Loucy (cell line): ENCODE results near the gene CXCL14.

Experiments
- H2AFZ ChIP-seq: fragments of 200-600 bp; sonication (generic); 2 replicates; pipeline ENCODE4 v1.6.0; 2016; ENCODE audit warnings: antibody characterized with exemption, mild to moderate bottlenecking, low read length, moderate library complexity
- H3F3A ChIP-seq: fragments of 200-600 bp; 2 replicates; pipeline ENCODE4 v1.6.0; 2016; ENCODE audit warnings: antibody characterized with exemption, low read depth, mild to moderate bottlenecking
- H3K27me3 ChIP-seq: fragments of 200-600 bp; sonication (generic); 2 replicates; pipeline ENCODE4 v1.6.1; 2014; ENCODE audit warnings: low read length, mild to moderate bottlenecking; ENCODE audit not compliant: insufficient read depth, poor library complexity, severe bottlenecking
- H3K36me3 ChIP-seq: fragments of 200-600 bp; sonication (generic); 2 replicates; pipeline ENCODE4 v1.6.1; 2016; ENCODE audit warnings: low read length; ENCODE audit not compliant: insufficient read depth
- H3K4me1 ChIP-seq: fragments of 200-600 bp; sonication (generic); 2 replicates; pipeline ENCODE4 v1.5.1; 2014; ENCODE audit warnings: low read length, mild to moderate bottlenecking; ENCODE audit not compliant: insufficient read depth, poor library complexity, severe bottlenecking
- H3K4me2 ChIP-seq: fragments of 200-600 bp; sonication (generic); 2 replicates; pipeline ENCODE4 v1.6.0; 2014; ENCODE audit warnings: antibody characterized with exemption, low read length, low read depth, mild to moderate bottlenecking; ENCODE audit not compliant: poor library complexity, severe bottlenecking
- H3K4me3 ChIP-seq: fragments of 200-600 bp; sonication (generic); 2 replicates; pipeline ENCODE4 v1.5.1; 2014; ENCODE audit warnings: low read length, mild to moderate bottlenecking, mixed read lengths; ENCODE audit not compliant: poor library complexity, severe bottlenecking
- H3K79me2 ChIP-seq: fragments of 200-600 bp; sonication (generic); 2 replicates; pipeline ENCODE4 v1.6.1; 2014; ENCODE audit warnings: low read length; ENCODE audit not compliant: insufficient read depth
- H3K9ac ChIP-seq: fragments of 200-600 bp; sonication (generic); 2 replicates; pipeline ENCODE4 v1.6.0; 2014; ENCODE audit warnings: mild to moderate bottlenecking, low read depth, low read length, moderate library complexity; ENCODE audit not compliant: poor library complexity, severe bottlenecking
- H3K9me2 ChIP-seq: fragments of 200-600 bp; sonication (generic); replicated peaks from 2 replicates; pipeline ENCODE4 v1.6.1; 2016; ENCODE audit warnings: low read depth, low read length, mixed read lengths
- H3K9me3 ChIP-seq: fragments of 200-600 bp; sonication (generic); 2 replicates; pipeline ENCODE4 v1.6.1; 2014; ENCODE audit warnings: mild to moderate bottlenecking, antibody characterized with exemption, low read length, low read depth; ENCODE audit not compliant: insufficient read depth
- H4K20me1 ChIP-seq: fragments of 200-600 bp; sonication (generic); 2 replicates; pipeline ENCODE4 v1.6.0; 2014; ENCODE audit warnings: antibody characterized with exemption, low read length, mild to moderate bottlenecking; ENCODE audit not compliant: insufficient read depth, poor library complexity, severe bottlenecking
- EZH2phosphoT487 ChIP-seq: fragments of 200-600 bp; IDR thresholded peaks from 2 replicates; pipeline ENCODE4 v1.6.1; 2018; ENCODE audit warnings: antibody characterized with exemption, mild to moderate bottlenecking, moderate library complexity, borderline replicate concordance
- TF ChIP-seq, protein P1 (sequence below): fragments of 200-600 bp; sonication (generic); conservative IDR thresholded peaks from 2 replicates; pipeline ENCODE4 v1.5.1; 2014; ENCODE audit warnings: mild to moderate bottlenecking, antibody characterized with exemption, low read length

CXCL14 gene

DNA sequence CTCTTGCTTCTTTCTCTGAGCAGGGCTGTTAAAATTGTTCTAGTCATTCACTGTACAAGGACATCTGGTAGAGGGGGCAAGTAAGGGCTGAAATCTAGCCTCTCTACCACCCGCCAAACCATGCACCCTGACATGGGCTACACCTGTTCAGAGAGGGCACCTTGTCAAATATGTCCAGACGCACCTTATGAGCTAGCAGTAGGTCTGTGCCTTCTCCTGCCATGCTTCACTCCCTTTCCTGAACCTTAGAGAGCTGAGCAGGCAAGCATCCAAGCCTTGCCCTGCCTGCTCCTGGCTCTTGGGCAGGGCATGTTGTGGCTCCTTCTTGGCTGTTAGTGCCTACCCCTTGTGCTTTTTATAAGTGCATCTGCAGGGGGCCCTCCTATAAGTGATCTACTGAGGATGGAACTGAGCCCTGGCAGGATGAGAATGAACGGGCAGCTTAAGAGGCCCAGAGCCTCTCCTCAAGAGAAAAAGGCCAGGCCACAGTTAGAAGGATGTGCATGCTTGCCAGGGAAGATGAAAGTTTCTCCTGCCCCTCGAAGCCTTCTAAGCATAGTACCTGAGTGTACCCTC is 39.3 kb downstream of the CXCL14 start:
- Histone ChIP-seq H3K4me2 (no peak overlapping the region), H4K20me1 (no peaks in the 10 kb centered on the region), H3K4me3 (no peak overlapping the region), H3F3A (no peaks in the 10 kb centered on the region), H3K79me2 (no peaks in the 10 kb centered on the region), H3K9ac (no peak overlapping the region), H3K36me3 (no peaks in the 10 kb centered on the region), H3K27me3 (no peaks in the 10 kb centered on the region), H2AFZ (no peak overlapping the region), H3K9me3 (no peaks in the 10 kb centered on the region), H3K4me1 (no peaks in the 10 kb centered on the region), H3K9me2 (no peaks in the 10 kb centered on the region)
- no peak for TF ChIP-seq EZH2phosphoT487

DNA sequence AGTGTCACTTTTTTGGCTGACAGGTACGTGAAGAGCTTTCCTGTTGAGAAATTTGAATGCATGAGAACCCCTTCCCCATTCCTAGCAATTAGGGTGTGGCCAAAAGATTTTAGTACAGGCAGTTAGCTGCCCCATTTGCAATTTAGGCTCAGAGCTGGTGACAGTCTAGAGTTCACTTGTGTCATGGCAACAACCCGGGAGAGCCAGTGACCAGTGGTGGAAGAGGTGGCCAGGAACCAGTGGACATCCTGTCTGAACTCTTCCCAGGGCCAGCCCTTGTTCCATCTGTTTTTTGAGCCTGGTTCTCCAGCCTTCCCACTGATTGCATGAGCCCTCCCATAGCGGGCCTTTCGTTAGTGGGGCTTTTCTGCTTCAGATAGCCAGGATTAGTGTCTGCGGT is 40.5 kb downstream of the CXCL14 start:
- TF ChIP-seq EZH2phosphoT487 = no peak
- TF ChIP-seq, protein P1, sequence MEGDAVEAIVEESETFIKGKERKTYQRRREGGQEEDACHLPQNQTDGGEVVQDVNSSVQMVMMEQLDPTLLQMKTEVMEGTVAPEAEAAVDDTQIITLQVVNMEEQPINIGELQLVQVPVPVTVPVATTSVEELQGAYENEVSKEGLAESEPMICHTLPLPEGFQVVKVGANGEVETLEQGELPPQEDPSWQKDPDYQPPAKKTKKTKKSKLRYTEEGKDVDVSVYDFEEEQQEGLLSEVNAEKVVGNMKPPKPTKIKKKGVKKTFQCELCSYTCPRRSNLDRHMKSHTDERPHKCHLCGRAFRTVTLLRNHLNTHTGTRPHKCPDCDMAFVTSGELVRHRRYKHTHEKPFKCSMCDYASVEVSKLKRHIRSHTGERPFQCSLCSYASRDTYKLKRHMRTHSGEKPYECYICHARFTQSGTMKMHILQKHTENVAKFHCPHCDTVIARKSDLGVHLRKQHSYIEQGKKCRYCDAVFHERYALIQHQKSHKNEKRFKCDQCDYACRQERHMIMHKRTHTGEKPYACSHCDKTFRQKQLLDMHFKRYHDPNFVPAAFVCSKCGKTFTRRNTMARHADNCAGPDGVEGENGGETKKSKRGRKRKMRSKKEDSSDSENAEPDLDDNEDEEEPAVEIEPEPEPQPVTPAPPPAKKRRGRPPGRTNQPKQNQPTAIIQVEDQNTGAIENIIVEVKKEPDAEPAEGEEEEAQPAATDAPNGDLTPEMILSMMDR = no peak
- H3K79me2 ChIP-seq = no peaks in the 10 kb centered on the region
- no peak overlapping the region for H2AFZ ChIP-seq
- H4K20me1 ChIP-seq = no peaks in the 10 kb centered on the region
- H3F3A ChIP-seq = no peaks in the 10 kb centered on the region
- H3K9me2 ChIP-seq = no peaks in the 10 kb centered on the region
- H3K4me3 ChIP-seq = no peak overlapping the region
- H3K9ac ChIP-seq = no peak overlapping the region
- H3K9me3 ChIP-seq = no peaks in the 10 kb centered on the region
- no peaks in the 10 kb centered on the region for H3K36me3 ChIP-seq
- H3K4me1 ChIP-seq = no peaks in the 10 kb centered on the region
- H3K4me2 ChIP-seq = no peak overlapping the region
- no peaks in the 10 kb centered on the region for H3K27me3 ChIP-seq

DNA sequence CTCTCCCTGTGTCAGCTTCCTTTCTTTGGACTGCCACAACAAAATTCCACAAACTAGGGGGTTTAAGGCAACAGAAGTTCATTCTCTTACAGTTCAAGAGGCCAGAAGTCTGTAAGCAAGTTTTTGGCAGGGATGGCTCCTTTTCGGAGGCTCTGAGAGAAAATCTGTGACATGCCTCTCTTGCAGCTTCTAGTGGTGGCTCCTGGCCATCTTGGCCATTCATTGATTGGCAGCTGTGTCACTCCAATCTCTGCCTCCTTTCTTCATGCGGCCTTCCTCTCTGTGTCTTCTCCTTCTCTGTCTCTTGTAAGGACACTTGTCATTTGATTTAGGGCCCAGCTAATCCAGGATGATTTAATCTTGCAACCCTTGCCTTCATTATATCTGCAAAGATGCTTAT is 41.0 kb downstream of the CXCL14 start:
- H3K9ac ChIP-seq = no peak overlapping the region
- no peaks in the 10 kb centered on the region for H3K27me3 ChIP-seq
- TF ChIP-seq, protein P1 = no peak
- no peak for TF ChIP-seq EZH2phosphoT487
- no peaks in the 10 kb centered on the region for H4K20me1 ChIP-seq
- H3K4me1 ChIP-seq = no peaks in the 10 kb centered on the region
- H3K9me2 ChIP-seq = no peaks in the 10 kb centered on the region
- no peak overlapping the region for H3K4me2 ChIP-seq
- no peak overlapping the region for H2AFZ ChIP-seq
- no peaks in the 10 kb centered on the region for H3K9me3 ChIP-seq
- no peak overlapping the region for H3K4me3 ChIP-seq
- no peaks in the 10 kb centered on the region for H3F3A ChIP-seq
- no peaks in the 10 kb centered on the region for H3K79me2 ChIP-seq
- H3K36me3 ChIP-seq = no peaks in the 10 kb centered on the region

DNA sequence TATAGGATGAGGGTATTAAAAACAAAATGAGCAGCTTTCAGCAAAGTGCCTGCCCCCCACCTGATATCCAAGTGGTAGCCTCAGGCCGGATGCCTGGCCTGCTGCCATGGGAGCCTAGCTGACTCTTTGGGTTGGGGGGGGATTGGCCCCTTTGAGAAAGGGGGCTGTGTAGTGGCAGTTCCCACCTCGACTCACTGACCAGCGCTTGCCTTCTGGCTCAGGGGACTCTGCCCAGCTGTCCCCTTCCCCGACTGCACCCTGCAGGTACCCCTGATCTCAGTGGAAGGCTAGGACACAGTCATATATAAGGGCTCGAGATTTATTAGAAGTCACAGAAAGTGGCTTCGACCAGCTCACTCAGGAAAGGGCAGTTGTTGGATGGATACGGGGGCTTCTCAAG is 41.5 kb downstream of the CXCL14 start:
- H3K27me3 ChIP-seq = no peaks in the 10 kb centered on the region
- no peaks in the 10 kb centered on the region for H3K9me3 ChIP-seq
- H4K20me1 ChIP-seq = no peaks in the 10 kb centered on the region
- H3K36me3 ChIP-seq = no peaks in the 10 kb centered on the region
- H3K79me2 ChIP-seq = no peaks in the 10 kb centered on the region
- H3K4me3 ChIP-seq = no peak overlapping the region
- no peak overlapping the region for H2AFZ ChIP-seq
- TF ChIP-seq, protein P1 = no peak
- no peak for TF ChIP-seq EZH2phosphoT487
- H3K9me2 ChIP-seq = no peaks in the 10 kb centered on the region
- no peaks in the 10 kb centered on the region for H3F3A ChIP-seq
- H3K9ac ChIP-seq = no peak overlapping the region
- H3K4me2 ChIP-seq = no peak overlapping the region
- H3K4me1 ChIP-seq = no peaks in the 10 kb centered on the region
